ENCODE measurements around the gene PKM.

DNA sequence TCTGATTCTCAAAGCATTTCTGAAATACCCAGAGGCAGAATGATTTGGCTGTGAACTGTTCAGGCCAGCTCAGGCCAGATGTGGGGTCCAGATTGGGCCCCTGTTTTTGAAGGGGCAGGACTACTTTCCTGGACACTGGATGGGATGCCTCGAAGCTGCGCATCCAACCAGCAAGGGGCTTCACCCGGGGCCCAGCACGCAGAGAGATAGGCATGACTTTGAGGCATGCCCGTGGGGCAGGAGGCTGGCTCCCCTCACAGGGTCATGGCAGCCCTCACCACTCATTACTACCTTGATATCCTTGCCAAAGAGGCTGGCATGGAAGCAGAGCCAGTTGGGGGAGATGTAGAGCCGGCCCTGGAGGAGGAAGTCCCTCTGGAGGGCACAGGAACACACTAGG, 63.5 kb downstream of the PKM start:
- TF ChIP-seq EZH2phosphoT487 (IDR thresholded peaks at IDR 0.05; ENCODE audit: insufficient read depth, low read depth) (no peak), EZH2 (IDR thresholded peaks at IDR 0.05; ENCODE audit: insufficient read depth, poor library complexity, severe bottlenecking) (no peak)

Measured in GM23248 (cell line).